DND-41 (cell line): Measurements from ENCODE around the gene AR.

ENCODE experiments used
- CTCF ChIP-seq: IDR thresholded peaks from 2 replicates; pipeline ENCODE4 v1.5.1; 2012; ENCODE audit warnings: borderline replicate concordance, low read length, moderate library complexity, mild to moderate bottlenecking; ENCODE audit not compliant: poor library complexity, severe bottlenecking; ENCODE audit errors: extremely low read depth
- EZH2 ChIP-seq: IDR thresholded peaks from 3 replicates; pipeline ENCODE4 v1.6.1; 2012; ENCODE audit warnings: borderline replicate concordance, low read depth, mild to moderate bottlenecking, moderate library complexity, low read length, inconsistent platforms; ENCODE audit not compliant: severe bottlenecking

- TF ChIP-seq EZH2 (no peak), CTCF (no peak)
These were observed 175.1 kb downstream of the AR start for GRCh38 chrX:67718926-67719325.
